Endothelial cell of umbilical vein (primary cell): ENCODE data around the gene EDEM2. TPM values are rescaled to one million over a fixed set of nuclear protein-coding genes. Genes with fewer than 3 reads are reported as not detected.

Experiments
- BruUV-seq: library from RNA; stranded (reverse); fragments of 400-500 nt; replicated peaks from 2 replicates; lab custom pipeline; 2021; lab: Mats Ljungman, UMichigan
- CTCF ChIA-PET: fragments of 300-600, 350-600 bp; sonication (Branson Sonifier 250); formaldehyde crosslinking; loops from one replicate; lab custom pipeline; 2021; ENCODE audit warnings: antibody characterized with exemption, inconsistent platforms; lab: Charles Lee
- POLR2A ChIA-PET: fragments of 300-600, 350-600 bp; sonication (Branson Sonifier 250); formaldehyde crosslinking; loops from one replicate; lab custom pipeline; 2021; ENCODE audit warnings: antibody characterized with exemption, inconsistent platforms; lab: Charles Lee
- DNase-seq: peaks from one replicate; pipeline ENCODE4 v3.0.0-alpha.2; 2011; ENCODE audit warnings: low read depth, low spot score
- FAIRE-seq: peaks from 2 replicates; lab custom pipeline; 2011; peaks lifted over from hg19 to GRCh38; lab: Jason Lieb, UNC
- H2AFZ ChIP-seq: 2 replicates; pipeline ENCODE4 v1.6.0; 2012; ENCODE audit warnings: low read depth, low read length, control low read depth, inconsistent platforms
- H3K27ac ChIP-seq: 2 replicates; pipeline ENCODE4 v1.5.1; 2011; ENCODE audit warnings: low read depth, mild to moderate bottlenecking, control low read depth, low read length, moderate library complexity; ENCODE audit not compliant: insufficient read depth
- H3K27me3 ChIP-seq, 2 experiments: 2 replicates each; pipeline versions ENCODE4 v1.6.0 to v1.6.1; 2011; ENCODE audit warnings: low read length in 2 of 2, mixed read lengths in 1 of 2; ENCODE audit not compliant: control insufficient read depth in 2 of 2, insufficient read depth in 2 of 2
- H3K36me3 ChIP-seq, 2 experiments: 2 replicates in 1 of 2; 3 replicates in 1 of 2; pipeline ENCODE4 v1.5.1; 2011; ENCODE audit warnings: low read length in 2 of 2, mild to moderate bottlenecking in 1 of 2, moderate library complexity in 1 of 2; ENCODE audit not compliant: control insufficient read depth in 2 of 2, insufficient read depth in 2 of 2; ENCODE audit errors: extremely low read depth in 1 of 2
- H3K4me1 ChIP-seq: 3 replicates; pipeline ENCODE4 v1.5.1; 2011; ENCODE audit warnings: mild to moderate bottlenecking, low read length; ENCODE audit not compliant: control insufficient read depth, insufficient read depth; ENCODE audit errors: extremely low read depth
- H3K4me2 ChIP-seq: 2 replicates; pipeline ENCODE4 v1.6.1; 2011; ENCODE audit warnings: low read length, control low read depth, mixed read lengths; ENCODE audit not compliant: insufficient read depth
- H3K4me3 ChIP-seq, 3 experiments: fragments of 200-600 bp in 1 of 3; sonication (generic), shearing (Covaris generic) in 1 of 3; replicated peaks in 1 of 3; 2 replicates each; pipeline ENCODE4 v1.5.1; 2011 to 2016; ENCODE audit warnings: control low read depth in 3 of 3, low read length in 3 of 3, mild to moderate bottlenecking in 2 of 3, inconsistent platforms in 1 of 3, low read depth in 1 of 3, moderate library complexity in 1 of 3; ENCODE audit not compliant: insufficient read depth in 1 of 3
- H3K79me2 ChIP-seq: 2 replicates; pipeline ENCODE4 v1.6.0; 2012; ENCODE audit warnings: low read length, inconsistent platforms; ENCODE audit not compliant: control insufficient read depth, insufficient read depth
- H3K9ac ChIP-seq: replicated peaks from 2 replicates; pipeline ENCODE3; 2011; ENCODE audit warnings: low read length, control low read depth; ENCODE audit not compliant: insufficient read depth; ENCODE audit errors: extremely low read depth
- H3K9me1 ChIP-seq: replicated peaks from 3 replicates; pipeline ENCODE4 v1.6.0; 2011; ENCODE audit warnings: mild to moderate bottlenecking, low read length; ENCODE audit not compliant: control insufficient read depth, insufficient read depth; ENCODE audit errors: extremely low read depth
- H3K9me3 ChIP-seq: replicated peaks from 2 replicates; pipeline ENCODE4 v1.5.1; 2012; ENCODE audit warnings: low read length, inconsistent platforms; ENCODE audit not compliant: control insufficient read depth, insufficient read depth
- H4K20me1 ChIP-seq: replicated peaks from 2 replicates; pipeline ENCODE3; 2011; ENCODE audit warnings: mild to moderate bottlenecking, low read length; ENCODE audit not compliant: control insufficient read depth, insufficient read depth; ENCODE audit errors: extremely low read depth
- FOS ChIP-seq: IDR thresholded peaks from 2 replicates; pipeline ENCODE4 v1.6.1; 2011; ENCODE audit warnings: mild to moderate bottlenecking, low read length, moderate library complexity, borderline replicate concordance; ENCODE audit not compliant: insufficient read depth
- JUN ChIP-seq: IDR thresholded peaks from 2 replicates; pipeline ENCODE4 v1.6.1; 2011; ENCODE audit warnings: borderline replicate concordance, low read depth; ENCODE audit not compliant: insufficient read length, insufficient read depth
- MYC ChIP-seq: IDR thresholded peaks from one replicate; pipeline ENCODE4 v1.6.1; 2011; ENCODE audit warnings: mild to moderate bottlenecking, low read depth, low read length
- POLR2A ChIP-seq: IDR thresholded peaks from 2 replicates; pipeline ENCODE4 v1.6.1; 2012; ENCODE audit warnings: low read depth, mild to moderate bottlenecking, control low read depth, low read length
- POLR2AphosphoS5 ChIP-seq: IDR thresholded peaks from 2 replicates; pipeline ENCODE4 v1.6.1; 2012; ENCODE audit warnings: low read depth, mild to moderate bottlenecking, control low read depth, low read length, moderate library complexity; ENCODE audit not compliant: insufficient read depth
- dilution Hi-C: fragments of 300-500 bp; cut with MboI; formaldehyde crosslinking; loops from one replicate; pipeline ENCODE4 v1.15.0; 2019; ENCODE audit warnings: low sequenced_read_pairs; ENCODE audit not compliant: extremely low pct_ligation_motif_present
- intact Hi-C: fragments of 100-400 bp; cut with micrococcal nuclease; formaldehyde crosslinking; loops from one replicate; pipeline ENCODE4 v1.10.0; 2022
- polyA plus RNA-seq, 4 experiments: library from polyadenylated mRNA; depleted of rRNA in 3 of 4; stranded (reverse) in 3 of 4; unstranded in 1 of 4; fragments of >200 nt; gene quantifications; 2 replicates each; pipeline versions ENCODE4 v1.2.1 to v1.2.3, GENCODE V29; 2011 to 2012; ENCODE audit warnings: missing spikeins in 1 of 4
- total RNA-seq: library from RNA; stranded (reverse); gene quantifications from 2 replicates; pipeline ENCODE4 v1.2.3, GENCODE V29; 2021

The EDEM2 gene
- total and polyA plus RNA-seq, 2 donors (not counting 3 experiments of a cell fraction or from before 2014, with no cell fraction given) = 29.1 to 39.5 TPM

GRCh38 chr20:35079472-35080347 is 67.4 kb downstream of the EDEM2 start:
- no peak overlapping the region for H3K4me3 ChIP-seq
- no TSS peak for BruUV-seq
- intact Hi-C loops = no loop called here
- no peaks in the 10 kb centered on the region for H3K27me3 ChIP-seq
- no peak for DNase-seq
- no peak overlapping the region for H3K4me2 ChIP-seq
- H3K4me1 ChIP-seq = no peaks in the 10 kb centered on the region
- no peaks in the 10 kb centered on the region for H3K9me3 ChIP-seq
- CTCF ChIA-PET = interaction anchor here (0.6 kb wide), 1 partner anchor 200 kb away, joined by 3 read pairs; no protein-coding TSS in a partner anchor
- no peak for FAIRE-seq
- peaks cover 3 to 7% of the 10 kb centered on the region in 2 experiments for H3K36me3 ChIP-seq
- peaks cover 15% of the 10 kb centered on the region for H4K20me1 ChIP-seq
- POLR2A ChIA-PET = interaction anchor here (0.6 to 0.7 kb wide), 4 partner anchors 8 to 439 kb away, joined by 3 to 8 read pairs (median 5); no protein-coding TSS in a partner anchor
- dilution Hi-C loops = no loop called here
- H2AFZ ChIP-seq = no peak overlapping the region
- H3K79me2 ChIP-seq = peaks cover 71% of the 10 kb centered on the region
- H3K27ac ChIP-seq = no peak overlapping the region
- no peaks in the 10 kb centered on the region for H3K9me1 ChIP-seq
- TF ChIP-seq MYC = no peak
- no peak for TF ChIP-seq POLR2AphosphoS5
- no peak for TF ChIP-seq JUN
- no peak for TF ChIP-seq FOS
- H3K9ac ChIP-seq = no peak overlapping the region

DNA sequence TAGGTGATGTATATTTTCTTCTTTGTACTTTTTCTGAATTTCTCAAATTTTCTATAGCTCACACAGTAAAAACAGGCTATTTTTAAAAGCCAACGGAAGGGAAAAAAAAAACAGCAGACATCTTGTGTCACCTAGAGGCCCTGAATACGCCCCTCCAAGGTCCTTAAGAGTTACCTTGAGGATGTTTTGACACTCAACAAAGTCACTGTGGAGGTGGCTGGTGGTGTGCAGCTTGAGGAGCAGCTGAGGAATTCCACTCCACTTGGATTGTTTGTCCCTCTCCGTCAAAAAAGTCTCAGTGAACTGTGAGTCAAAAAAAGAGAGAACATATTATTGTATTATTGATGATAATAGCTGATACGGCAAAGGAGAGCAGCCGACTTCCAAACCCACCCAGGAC is 69.3 kb downstream of the EDEM2 start:
- H2AFZ ChIP-seq = no peak overlapping the region
- H3K27ac ChIP-seq = no peak overlapping the region
- H3K4me1 ChIP-seq = no peaks in the 10 kb centered on the region
- H3K36me3 ChIP-seq = peaks cover 3 to 7% of the 10 kb centered on the region in 2 experiments
- ChIA-PET CTCF (interaction anchor here (0.6 to 1.8 kb wide), 3 partner anchors 13 to 232 kb away, joined by 4 to 5 read pairs (median 4); no protein-coding TSS in a partner anchor), POLR2A (no interaction called here)
- DNase-seq (no peak), FAIRE-seq (no peak)
- no peak for TF ChIP-seq POLR2A
- no peak overlapping the region for H3K9ac ChIP-seq
- no peaks in the 10 kb centered on the region for H3K9me1 ChIP-seq
- no peak overlapping the region for H3K4me2 ChIP-seq
- H3K27me3 ChIP-seq = no peaks in the 10 kb centered on the region
- no TSS peak for BruUV-seq
- peaks cover 13% of the 10 kb centered on the region for H4K20me1 ChIP-seq
- intact Hi-C loops (no loop called here), dilution Hi-C loops (no loop called here)
- H3K79me2 ChIP-seq = peaks cover 59% of the 10 kb centered on the region
- no peaks in the 10 kb centered on the region for H3K9me3 ChIP-seq
- H3K4me3 ChIP-seq = no peak overlapping the region
